HepG2 (cell line): ENCODE results near the gene CARS1. TPM values are rescaled to one million over a fixed set of nuclear protein-coding genes. Genes with fewer than 3 reads are reported as not detected.

Experiments
- ARNT2 ChIP-seq: sonication (generic); formaldehyde crosslinking; IDR thresholded peaks from 2 replicates; pipeline ENCODE4 v1.8.0; 2022; ENCODE audit warnings: mild to moderate bottlenecking, low read depth, missing genetic modification reagents, moderate library complexity
- EZH2 ChIP-seq: conservative IDR thresholded peaks from 2 replicates; pipeline ENCODE4 v1.6.1; 2012; ENCODE audit warnings: mild to moderate bottlenecking, low read depth, low read length, moderate library complexity
- KDM3A ChIP-seq: IDR thresholded peaks from 2 replicates; pipeline ENCODE4 v1.6.1; 2018; ENCODE audit warnings: low read depth, missing compliant biosample characterization
- NR2F2 ChIP-seq: IDR thresholded peaks from 2 replicates; pipeline ENCODE4 v1.6.1; 2012; ENCODE audit warnings: low read depth, inconsistent platforms, borderline replicate concordance
- PBX2 ChIP-seq: IDR thresholded peaks from 2 replicates; pipeline ENCODE4 v1.6.1; 2016; ENCODE audit warnings: control low read depth
- PHF5A ChIP-seq: IDR thresholded peaks from one replicate; pipeline ENCODE4 v1.6.1; 2018; ENCODE audit warnings: low read depth, missing genetic modification reagents; ENCODE audit not compliant: unreplicated experiment
- PRDM4 ChIP-seq: sonication (generic); formaldehyde crosslinking; IDR thresholded peaks from 2 replicates; pipeline ENCODE4 v1.9.0; 2021; ENCODE audit warnings: missing genetic modification reagents, borderline replicate concordance
- RAD51 ChIP-seq: fragments of 450-650 bp; IDR thresholded peaks from 2 replicates; pipeline ENCODE4 v1.6.1; 2016; ENCODE audit warnings: borderline replicate concordance
- RFX1 ChIP-seq: fragments of 450-650 bp; IDR thresholded peaks from 2 replicates; pipeline ENCODE4 v1.6.1; 2017
- RNF219 ChIP-seq: sonication (generic); formaldehyde crosslinking; IDR thresholded peaks from 2 replicates; pipeline ENCODE4 v1.5.0; 2020; ENCODE audit warnings: mild to moderate bottlenecking, missing genetic modification reagents
- SALL2 ChIP-seq: sonication (generic); formaldehyde crosslinking; IDR thresholded peaks from 2 replicates; pipeline ENCODE4 v1.8.1; 2023; ENCODE audit warnings: mild to moderate bottlenecking, missing genetic modification reagents, inconsistent platforms
- SAP130 ChIP-seq: IDR thresholded peaks from 2 replicates; pipeline ENCODE4 v1.6.1; 2016; ENCODE audit warnings: low read depth
- SKIL ChIP-seq: sonication (generic); formaldehyde crosslinking; IDR thresholded peaks from 2 replicates; pipeline ENCODE4 v1.8.0; 2022; ENCODE audit warnings: missing genetic modification reagents, mild to moderate bottlenecking, moderate library complexity, borderline replicate concordance
- TAF15 ChIP-seq: fragments of 200-400 bp; formaldehyde crosslinking; IDR thresholded peaks from one replicate; pipeline ENCODE4 v1.6.1; 2018; ENCODE audit warnings: mild to moderate bottlenecking, low read depth, low read length; ENCODE audit not compliant: poor library complexity, severe bottlenecking
- ZNF280B ChIP-seq: sonication (generic); formaldehyde crosslinking; IDR thresholded peaks from 2 replicates; pipeline ENCODE4 v1.5.0; 2020; ENCODE audit warnings: missing genetic modification reagents, mild to moderate bottlenecking, borderline replicate concordance
- ZNF558 ChIP-seq: sonication (generic); formaldehyde crosslinking; IDR thresholded peaks from 2 replicates; pipeline ENCODE4 v1.9.0; 2022; ENCODE audit warnings: mild to moderate bottlenecking, missing genetic modification reagents, borderline replicate concordance
- ZNF598 ChIP-seq: sonication (generic); formaldehyde crosslinking; IDR thresholded peaks from 2 replicates; pipeline ENCODE4 v1.5.1; 2020; ENCODE audit warnings: mild to moderate bottlenecking, missing genetic modification reagents, borderline replicate concordance
- ZNF703 ChIP-seq: sonication (generic); formaldehyde crosslinking; IDR thresholded peaks from 2 replicates; pipeline ENCODE4 v1.5.1; 2020; ENCODE audit warnings: missing genetic modification reagents, mild to moderate bottlenecking, moderate library complexity, borderline replicate concordance
- polyA plus RNA-seq, 8 experiments: library from polyadenylated mRNA; depleted of rRNA in 3 of 8; stranded (reverse) in 7 of 8; unstranded in 1 of 8; fragments of >200 nt; fragmentation: Illumina TruSeq in 4 of 8; extraction: Trizol in 4 of 8; gene quantifications; 2 replicates each; pipeline versions ENCODE4 v1.2.1 to v1.2.3, GENCODE V29; 2011 to 2016; ENCODE audit warnings: low read depth in 4 of 8, missing spikeins in 1 of 8, mixed read lengths in 1 of 8; ENCODE audit not compliant: insufficient read depth in 1 of 8
- total RNA-seq, 5 experiments: library from RNA; depleted of rRNA; stranded (reverse); fragments of >200 nt; fragmentation: Illumina TruSeq; extraction: Trizol; gene quantifications; 2 replicates each; pipeline ENCODE4 v1.2.3, GENCODE V29; 2016; ENCODE audit warnings: low read depth in 1 of 5

Gene CARS1
- total and polyA plus RNA-seq, 2 of the 13 experiments (the other 11 are each of a cell fraction or from before 2014, with no cell fraction given): 33.8 to 47.0 TPM

- TF ChIP-seq ZNF280B (CRISPR knock-in tag) (no peak; the same call in 1 of the 2 replicates), KDM3A (CRISPR knock-in tag) (peak; percentile 79; the same call in 1 of the 2 replicates), EZH2 (no peak), PRDM4 (CRISPR knock-in tag) (no peak), PHF5A (CRISPR knock-in tag) (no peak), ARNT2 (CRISPR knock-in tag) (0 out of 2 replicates have a peak, but pooled peaks have one; percentile 17), ZNF598 (CRISPR knock-in tag) (peak; percentile 46; the same call in 1 of the 2 replicates), SALL2 (peak; percentile 91), RFX1 (peak; percentile 95), ZNF558 (CRISPR knock-in tag) (peak; percentile 69; the same call in 1 of the 2 replicates), SAP130 (peak; percentile 99), PBX2 (no peak), RAD51 (no peak), TAF15 (peak; percentile 36), SKIL (peak; percentile 43; the same call in 1 of the 2 replicates), ZNF703 (CRISPR knock-in tag) (no peak; the same call in 1 of the 2 replicates), NR2F2 (no peak), RNF219 (CRISPR knock-in tag) (peak; percentile 67; the same call in 1 of the 2 replicates)
These were observed at the start of gene CARS1 (continued) for GRCh38 chr11:3057069-3057963.
